MM.1S (cell line): Measurements from ENCODE around the gene RAPGEF2.

Experiments used
- EZH2 ChIP-seq: fragments of 300-600 bp; sonication (generic); optimal IDR thresholded peaks from 2 replicates; pipeline ENCODE3; 2017; ENCODE audit warnings: low read depth, mild to moderate bottlenecking, antibody characterized with exemption, low read length, mixed read lengths
- TF ChIP-seq, protein P1 (sequence below): fragments of 300-600 bp; sonication (generic); IDR thresholded peaks from 2 replicates; pipeline ENCODE4 v1.5.1; 2016; ENCODE audit warnings: antibody characterized with exemption, low read length, mixed read lengths

DNA sequence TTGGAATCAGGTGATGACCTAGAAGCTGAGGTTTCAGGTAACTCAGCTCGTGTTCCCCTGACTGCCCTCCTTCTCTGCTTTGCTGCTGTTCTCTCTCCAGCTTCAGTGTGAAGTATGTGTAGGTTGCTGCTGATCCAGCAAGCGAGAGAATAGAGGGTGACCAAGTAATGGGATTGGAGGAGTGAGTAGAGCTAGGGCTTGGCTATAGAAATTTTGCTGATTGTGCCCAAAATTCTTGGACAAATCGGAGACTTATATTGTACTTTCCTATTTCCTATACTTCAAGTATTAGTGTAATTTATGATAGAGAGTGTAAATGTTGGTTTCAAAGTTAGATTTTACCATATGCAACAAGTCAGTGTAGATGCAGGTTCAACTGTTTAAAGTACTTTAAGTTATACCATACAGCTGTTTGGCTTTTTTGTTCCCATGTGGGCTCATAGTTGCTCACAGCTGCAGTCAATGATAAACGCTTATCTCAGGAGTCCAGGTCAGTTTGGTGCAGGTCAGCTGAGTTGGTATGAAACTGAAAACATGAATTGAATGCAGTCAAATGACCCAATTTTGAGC, 48.0 kb downstream of the RAPGEF2 start:
- TF ChIP-seq, protein P1, sequence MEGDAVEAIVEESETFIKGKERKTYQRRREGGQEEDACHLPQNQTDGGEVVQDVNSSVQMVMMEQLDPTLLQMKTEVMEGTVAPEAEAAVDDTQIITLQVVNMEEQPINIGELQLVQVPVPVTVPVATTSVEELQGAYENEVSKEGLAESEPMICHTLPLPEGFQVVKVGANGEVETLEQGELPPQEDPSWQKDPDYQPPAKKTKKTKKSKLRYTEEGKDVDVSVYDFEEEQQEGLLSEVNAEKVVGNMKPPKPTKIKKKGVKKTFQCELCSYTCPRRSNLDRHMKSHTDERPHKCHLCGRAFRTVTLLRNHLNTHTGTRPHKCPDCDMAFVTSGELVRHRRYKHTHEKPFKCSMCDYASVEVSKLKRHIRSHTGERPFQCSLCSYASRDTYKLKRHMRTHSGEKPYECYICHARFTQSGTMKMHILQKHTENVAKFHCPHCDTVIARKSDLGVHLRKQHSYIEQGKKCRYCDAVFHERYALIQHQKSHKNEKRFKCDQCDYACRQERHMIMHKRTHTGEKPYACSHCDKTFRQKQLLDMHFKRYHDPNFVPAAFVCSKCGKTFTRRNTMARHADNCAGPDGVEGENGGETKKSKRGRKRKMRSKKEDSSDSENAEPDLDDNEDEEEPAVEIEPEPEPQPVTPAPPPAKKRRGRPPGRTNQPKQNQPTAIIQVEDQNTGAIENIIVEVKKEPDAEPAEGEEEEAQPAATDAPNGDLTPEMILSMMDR, result no peak
- TF ChIP-seq EZH2, result no peak
